NT2/D1 (cell line): ENCODE results near the gene WDR62.

Experiments
- SUZ12 ChIP-seq: IDR thresholded peaks from 2 replicates; pipeline ENCODE4 v1.6.1; 2011; ENCODE audit not compliant: insufficient read length, insufficient read depth; ENCODE audit errors: extremely low read depth
- YY1 ChIP-seq: IDR thresholded peaks from 2 replicates; pipeline ENCODE4 v1.6.1; 2011; ENCODE audit not compliant: insufficient read length, insufficient read depth
- ZNF274 ChIP-seq: IDR thresholded peaks from 2 replicates; pipeline ENCODE4 v1.6.1; 2011; ENCODE audit warnings: mild to moderate bottlenecking, low read depth, low read length

GRCh38 chr19:36103040-36103626 is 48.4 kb downstream of the WDR62 start:
- no peak for TF ChIP-seq YY1
- no peak for TF ChIP-seq ZNF274
- TF ChIP-seq SUZ12: no peak
